ENCODE results near the gene PYGO2.

DNA sequence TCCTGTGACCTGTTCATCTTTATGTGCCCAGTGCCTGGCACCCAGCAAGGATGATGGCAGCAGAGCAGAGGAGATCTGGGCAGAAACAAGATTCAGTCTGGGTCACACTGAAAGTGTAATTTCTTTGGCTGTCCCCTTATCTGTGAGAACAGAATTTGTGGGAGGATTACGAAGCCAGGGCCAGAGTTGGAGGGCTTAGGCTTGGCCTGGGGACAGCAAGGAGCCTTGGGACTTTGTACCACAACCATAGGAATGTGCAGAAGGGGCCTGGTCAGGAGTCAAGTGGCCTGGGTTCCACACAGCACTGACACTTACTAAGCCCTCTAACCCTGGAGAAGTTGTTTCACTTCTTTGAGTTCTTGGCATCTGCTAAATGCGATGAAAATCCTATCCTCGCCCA is 37.9 kb downstream of the PYGO2 start:
- TF ChIP-seq, protein P1, sequence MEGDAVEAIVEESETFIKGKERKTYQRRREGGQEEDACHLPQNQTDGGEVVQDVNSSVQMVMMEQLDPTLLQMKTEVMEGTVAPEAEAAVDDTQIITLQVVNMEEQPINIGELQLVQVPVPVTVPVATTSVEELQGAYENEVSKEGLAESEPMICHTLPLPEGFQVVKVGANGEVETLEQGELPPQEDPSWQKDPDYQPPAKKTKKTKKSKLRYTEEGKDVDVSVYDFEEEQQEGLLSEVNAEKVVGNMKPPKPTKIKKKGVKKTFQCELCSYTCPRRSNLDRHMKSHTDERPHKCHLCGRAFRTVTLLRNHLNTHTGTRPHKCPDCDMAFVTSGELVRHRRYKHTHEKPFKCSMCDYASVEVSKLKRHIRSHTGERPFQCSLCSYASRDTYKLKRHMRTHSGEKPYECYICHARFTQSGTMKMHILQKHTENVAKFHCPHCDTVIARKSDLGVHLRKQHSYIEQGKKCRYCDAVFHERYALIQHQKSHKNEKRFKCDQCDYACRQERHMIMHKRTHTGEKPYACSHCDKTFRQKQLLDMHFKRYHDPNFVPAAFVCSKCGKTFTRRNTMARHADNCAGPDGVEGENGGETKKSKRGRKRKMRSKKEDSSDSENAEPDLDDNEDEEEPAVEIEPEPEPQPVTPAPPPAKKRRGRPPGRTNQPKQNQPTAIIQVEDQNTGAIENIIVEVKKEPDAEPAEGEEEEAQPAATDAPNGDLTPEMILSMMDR (IDR thresholded peaks at IDR 0.05): no peak
- TF ChIP-seq POLR2A (IDR thresholded peaks at IDR 0.05) (no peak), EP300 (IDR thresholded peaks at IDR 0.05) (no peak)

All from sigmoid colon (tissue), 4 donors.